ENCODE results near the gene TMEM250.
"Not testable (repeated sequence)": the region's sequence is repeated elsewhere in the genome, so short reads cannot be mapped to it uniquely, and the experiment has no call there.

Gene TMEM250

DNA sequence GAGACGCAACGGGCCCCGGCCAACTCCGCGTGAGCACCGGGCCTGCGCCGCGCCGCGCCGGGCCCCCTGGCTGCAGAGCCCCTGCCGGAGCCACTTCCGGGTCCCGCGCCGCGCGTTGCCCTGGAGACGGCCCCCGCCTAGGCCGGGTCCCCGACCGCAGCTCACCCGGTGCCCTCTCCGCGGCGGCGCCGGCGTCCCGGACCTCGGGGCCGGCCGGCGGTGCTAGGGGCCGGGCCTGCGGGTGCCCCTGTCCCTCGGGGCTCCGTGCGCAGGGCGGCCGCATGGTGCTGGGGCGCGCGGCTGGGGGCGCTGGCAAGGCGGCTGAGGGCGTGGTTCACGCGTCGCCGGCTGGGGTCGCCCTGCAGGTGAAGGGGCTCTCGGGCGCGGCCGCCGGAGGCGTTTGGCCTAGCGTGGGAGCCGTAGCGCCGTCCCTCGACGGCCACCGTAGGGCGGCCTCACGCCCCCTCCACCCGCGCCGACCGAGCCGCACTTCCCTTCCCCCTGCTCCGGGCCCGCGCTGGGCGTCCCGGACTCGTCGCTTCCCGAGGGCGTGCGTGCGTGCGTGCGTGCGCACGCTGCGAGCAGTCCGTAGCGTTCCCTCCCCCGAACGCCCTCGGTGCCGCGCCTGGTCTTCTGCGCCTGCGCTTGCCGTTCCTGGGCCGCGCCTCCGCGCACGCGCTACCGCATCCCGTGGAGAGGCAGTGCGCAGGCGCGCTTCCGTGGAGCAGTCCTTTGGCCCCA lies at the start of gene TMEM250:
TMEM250 (minus strand) TSS at position 556 of the 741 bp plus-strand sequence. CDS start 1,975 bp downstream, outside the sequence.
- peak; percentile 96 for DNase-seq

- no peak for DNase-seq
These were observed 44.7 kb upstream of the TMEM250 start for GRCh38 chr9:136163248-136163850.

DNA sequence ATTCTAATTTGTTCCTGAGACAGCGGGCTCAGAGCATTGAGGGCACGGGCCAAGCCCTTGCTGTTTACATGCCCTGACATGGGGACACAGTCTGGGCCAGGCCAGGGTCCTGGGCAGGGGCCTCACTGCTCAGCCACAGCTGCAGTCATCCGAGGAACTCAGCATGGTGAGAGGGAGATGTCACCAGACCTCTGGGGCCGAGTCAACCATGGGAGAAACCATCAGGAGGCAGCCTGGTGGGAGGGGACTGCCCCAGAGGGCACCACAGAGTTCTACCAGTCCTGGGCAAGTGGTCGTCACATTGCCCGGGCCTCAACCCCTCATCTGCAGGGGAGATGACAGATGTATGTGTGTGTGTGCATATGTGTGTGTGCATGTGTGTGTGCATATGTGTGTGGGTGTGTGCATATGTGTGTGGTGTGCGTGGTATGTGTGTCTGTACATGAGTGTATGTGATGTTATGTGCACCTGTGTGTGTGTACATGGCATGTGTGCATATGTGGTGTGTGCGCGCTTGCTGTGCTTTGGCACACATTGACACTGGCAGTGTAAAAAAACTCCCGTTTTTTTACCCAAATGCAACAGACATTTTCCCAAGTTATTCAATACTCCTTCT lies 42.4 kb upstream of the TMEM250 start:
- DNase-seq: no peak

GRCh38 chr9:136160381-136160841 lies 41.7 kb upstream of the TMEM250 start:
- DNase-seq: peak in 1 of 2 experiments; percentile 43

- DNase-seq: no peak
These were observed 41.2 kb upstream of the TMEM250 start for GRCh38 chr9:136159851-136160250.

- DNase-seq: no peak
These were observed 39.0 kb upstream of the TMEM250 start for GRCh38 chr9:136157477-136158265.

- no peak for DNase-seq
These were observed 37.8 kb upstream of the TMEM250 start for GRCh38 chr9:136156209-136157120.

- DNase-seq: no peak
These were observed 36.9 kb upstream of the TMEM250 start for GRCh38 chr9:136155576-136155975.

GRCh38 chr9:136154943-136155342 lies 36.3 kb upstream of the TMEM250 start:
- no peak for DNase-seq

DNA sequence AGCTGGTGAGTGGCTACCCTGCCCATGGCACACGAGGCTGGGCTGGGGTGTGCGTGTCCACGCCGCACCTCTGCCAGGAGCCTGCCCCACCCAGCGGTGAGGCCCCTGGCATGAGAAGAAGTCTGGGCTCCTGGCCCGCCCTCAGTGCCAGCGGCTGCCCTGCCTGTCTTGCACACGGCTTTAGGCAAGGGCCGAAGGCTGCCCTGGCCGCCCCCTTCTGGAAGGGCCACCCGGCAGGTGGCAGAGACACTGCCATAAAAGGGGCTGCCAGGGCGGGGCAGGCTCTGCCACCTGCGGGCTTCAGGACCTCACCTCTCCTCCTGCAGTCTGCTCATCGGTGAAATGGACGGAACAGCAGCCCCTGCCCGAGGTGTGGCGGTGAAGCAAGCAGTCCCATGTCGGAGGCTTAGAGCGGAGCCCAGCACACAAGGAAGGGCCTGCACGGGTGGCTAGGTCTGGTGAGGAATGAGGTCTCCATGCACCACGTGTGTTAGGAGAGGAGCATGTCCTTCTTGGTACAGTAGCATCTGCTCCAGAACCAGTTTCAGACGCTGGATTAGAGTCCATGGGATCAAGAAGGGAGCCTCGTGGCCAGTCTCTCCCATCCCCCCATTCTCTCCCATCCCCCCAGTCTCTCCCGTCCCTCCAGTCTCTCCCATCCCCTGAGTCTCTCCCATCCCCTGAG lies 34.8 kb upstream of the TMEM250 start:
- DNase-seq: no peak

GRCh38 chr9:136152931-136153330 lies 34.3 kb upstream of the TMEM250 start:
- no peak for DNase-seq

DNA sequence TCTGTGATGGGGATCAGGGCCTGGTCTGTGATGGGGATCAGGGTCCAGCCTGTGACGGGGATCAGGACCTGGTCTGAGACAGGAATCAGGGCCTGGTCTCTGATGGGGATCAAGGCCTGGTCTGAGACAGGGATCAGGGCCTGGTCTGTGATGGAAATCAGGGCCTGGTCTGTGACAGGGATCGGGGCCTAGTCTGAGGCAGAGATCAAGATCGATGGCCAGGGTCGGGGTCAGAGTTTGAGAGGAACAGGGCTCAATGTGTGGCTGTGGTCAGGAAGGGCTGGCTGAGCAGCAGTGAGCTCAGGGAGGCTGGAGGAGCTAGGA lies 33.8 kb upstream of the TMEM250 start:
- no peak for DNase-seq

DNA sequence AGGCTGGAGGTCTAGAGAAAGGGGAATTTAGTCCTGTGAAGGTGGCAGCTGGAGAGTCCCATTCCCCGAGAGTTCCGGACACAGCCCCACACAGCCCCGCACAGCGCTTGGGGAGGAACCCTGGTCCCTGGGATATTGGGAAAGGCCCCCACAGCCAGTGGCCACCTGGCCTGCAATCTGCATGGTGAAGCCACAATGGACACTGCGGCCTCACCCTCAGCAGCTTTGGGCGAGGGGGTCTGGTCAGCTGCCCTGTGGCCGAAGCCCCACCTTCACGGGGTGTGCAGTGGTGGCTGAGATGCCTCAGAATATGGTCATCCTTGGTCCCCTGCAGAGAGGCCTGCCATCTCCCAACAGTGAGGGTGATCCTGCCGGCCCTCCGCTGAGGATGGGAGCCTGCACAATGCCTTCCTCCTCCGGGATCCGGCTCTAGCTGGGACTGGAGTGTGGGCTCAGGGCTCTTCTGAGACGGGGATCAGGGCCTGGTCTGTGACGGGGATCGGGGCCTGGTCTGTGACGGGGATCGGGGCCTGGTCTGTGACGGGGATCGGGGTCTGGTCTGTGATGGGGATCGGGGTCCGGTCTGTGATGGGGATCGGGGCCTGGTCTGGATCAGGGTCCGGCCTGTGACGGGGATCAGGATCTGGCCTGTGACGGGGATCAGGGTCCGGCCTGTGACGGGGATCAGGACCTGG lies 33.3 kb upstream of the TMEM250 start:
- no peak for DNase-seq

DNA sequence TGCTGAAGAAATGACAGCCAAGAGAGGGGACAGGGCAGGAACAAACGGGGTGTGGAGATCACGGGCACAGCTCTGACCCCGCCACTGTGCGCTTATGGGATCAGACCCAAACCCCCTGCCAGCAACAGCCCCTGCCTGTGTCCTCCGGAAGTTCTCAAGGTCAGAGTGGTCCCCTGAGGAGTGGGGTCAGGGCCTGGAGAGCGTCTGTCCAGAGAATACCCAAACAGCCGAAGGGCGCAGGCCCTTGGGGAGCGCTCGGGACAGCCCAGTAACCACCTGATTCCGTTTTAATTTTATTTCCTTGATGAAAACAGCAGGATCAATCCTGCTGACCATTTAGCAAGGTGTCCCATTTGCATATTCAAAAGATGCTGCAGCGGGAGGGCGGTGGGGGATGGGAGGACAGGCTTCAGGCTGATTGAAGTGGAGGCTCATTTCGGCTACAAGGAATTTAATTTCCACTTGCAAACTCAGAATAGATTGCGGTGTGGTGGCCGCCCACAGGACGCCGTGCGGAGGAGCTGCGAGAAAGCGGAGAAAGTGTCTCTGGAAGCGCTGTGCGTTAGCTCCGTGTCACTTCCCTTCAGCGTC lies 32.6 kb upstream of the TMEM250 start:
- DNase-seq: no peak

GRCh38 chr9:136150664-136151213 lies 32.1 kb upstream of the TMEM250 start:
- DNase-seq: not testable (repeated sequence)

DNA sequence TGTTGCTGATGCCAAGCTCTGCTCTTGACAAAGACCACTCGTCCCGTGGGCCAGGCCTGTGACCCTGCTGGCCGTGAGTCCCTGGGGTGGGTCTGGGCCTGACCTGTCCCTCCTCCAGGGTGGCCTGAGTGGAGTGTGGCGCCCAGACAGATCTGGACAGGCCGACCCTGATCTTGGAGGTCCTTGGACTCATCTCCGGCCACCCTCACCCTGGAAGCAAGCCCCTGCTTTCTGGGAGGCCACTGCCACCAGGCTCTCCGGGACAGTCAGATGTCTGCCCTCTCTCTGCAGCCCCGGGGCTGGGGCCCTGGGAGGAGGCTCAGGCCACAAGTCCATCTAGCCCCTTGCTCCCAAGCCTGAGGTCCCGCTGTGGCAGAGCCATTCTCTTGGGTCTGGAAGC lies 31.2 kb upstream of the TMEM250 start:
- no peak for DNase-seq

GRCh38 chr9:136149337-136149736 lies 30.7 kb upstream of the TMEM250 start:
- DNase-seq: no peak

- DNase-seq: no peak
These were observed 30.1 kb upstream of the TMEM250 start for GRCh38 chr9:136148766-136149165.

GRCh38 chr9:136147890-136148714 lies 29.4 kb upstream of the TMEM250 start:
- no peak for DNase-seq
